ENCODE measurements around the gene DOCK1. TPM values are rescaled to one million over a fixed set of nuclear protein-coding genes. Genes with fewer than 3 reads are reported as not detected.

DOCK1 gene
- total RNA-seq, 4 donors from 2014 or later: 4.3 to 6.0 (median 4.8) TPM

GRCh38 chr10:126921162-126921561 is 15.9 kb downstream of the DOCK1 start:
- no peaks in the 10 kb centered on the region for H3K4me1 ChIP-seq
- in situ Hi-C loops (cut with MboI; ENCODE audit: low sequenced_read_pairs in 4 of 4): no loop called here

GRCh38 chr10:126921974-126922525 is 16.8 kb downstream of the DOCK1 start:
- in situ Hi-C loops (cut with MboI; ENCODE audit: low sequenced_read_pairs in 4 of 4): no loop called here
- Histone ChIP-seq H3K4me1 (no peaks in the 10 kb centered on the region), H3K27me3 (no peaks in the 10 kb centered on the region), H3K4me3 (no peak overlapping the region), H3K9me3 (no peaks in the 10 kb centered on the region), H3K36me3 (no peaks in the 10 kb centered on the region), H3K27ac (no peak overlapping the region)
- no peak for TF ChIP-seq POLR2A (IDR thresholded peaks at IDR 0.05)
- TF ChIP-seq CTCF (IDR thresholded peaks at IDR 0.05 in 4 of 5, conservative IDR thresholded peaks at IDR 0.05 in 1 of 5): no peak
- ATAC-seq (no peak), DNase-seq (no peak)
- intact Hi-C loops (cut with DNase I; ENCODE audit: low total_unique reads): no loop called here

More at GRCh38 chr10:126921162-126921561, 15.9 kb downstream of the DOCK1 start:
- intact Hi-C loops (cut with DNase I; ENCODE audit: low total_unique reads): no loop called here
- no peak for TF ChIP-seq POLR2A (IDR thresholded peaks at IDR 0.05)
- no peak for TF ChIP-seq CTCF (IDR thresholded peaks at IDR 0.05 in 4 of 5, conservative IDR thresholded peaks at IDR 0.05 in 1 of 5)
- ATAC-seq (no peak), DNase-seq (no peak)
- no peak overlapping the region for H3K27ac ChIP-seq
- no peak overlapping the region for H3K4me3 ChIP-seq
- H3K9me3 ChIP-seq: no peaks in the 10 kb centered on the region
- H3K27me3 ChIP-seq: no peaks in the 10 kb centered on the region
- no peaks in the 10 kb centered on the region for H3K36me3 ChIP-seq

GRCh38 chr10:126924180-126924914 is 19.1 kb downstream of the DOCK1 start:
- Histone ChIP-seq H3K36me3 (no peaks in the 10 kb centered on the region), H3K9me3 (no peaks in the 10 kb centered on the region), H3K27me3 (no peaks in the 10 kb centered on the region), H3K4me3 (no peak overlapping the region), H3K4me1 (no peaks in the 10 kb centered on the region), H3K27ac (no peak overlapping the region)
- DNase-seq (no peak), ATAC-seq (no peak)
- intact Hi-C loops (cut with DNase I; ENCODE audit: low total_unique reads): no loop called here
- in situ Hi-C loops (cut with MboI; ENCODE audit: low sequenced_read_pairs in 4 of 4): no loop called here
- TF ChIP-seq POLR2A (IDR thresholded peaks at IDR 0.05) (no peak), CTCF (IDR thresholded peaks at IDR 0.05 in 4 of 5, conservative IDR thresholded peaks at IDR 0.05 in 1 of 5) (no peak)

- Histone ChIP-seq H3K4me3 (no peak overlapping the region), H3K9me3 (no peaks in the 10 kb centered on the region), H3K36me3 (no peaks in the 10 kb centered on the region), H3K27me3 (no peaks in the 10 kb centered on the region), H3K27ac (no peak overlapping the region), H3K4me1 (no peaks in the 10 kb centered on the region)
- in situ Hi-C loops (cut with MboI; ENCODE audit: low sequenced_read_pairs in 4 of 4): no loop called here
- TF ChIP-seq POLR2A (IDR thresholded peaks at IDR 0.05): no peak
- DNase-seq (no peak), ATAC-seq (no peak)
- intact Hi-C loops (cut with DNase I; ENCODE audit: low total_unique reads): no loop called here
Observed at GRCh38 chr10:126924915-126925300, 19.7 kb downstream of the DOCK1 start.

GRCh38 chr10:126926568-126926967 is 21.3 kb downstream of the DOCK1 start:
- Histone ChIP-seq H3K9me3 (no peaks in the 10 kb centered on the region), H3K4me3 (no peak overlapping the region), H3K27me3 (no peaks in the 10 kb centered on the region), H3K36me3 (no peaks in the 10 kb centered on the region), H3K27ac (no peak overlapping the region), H3K4me1 (peaks cover 9 to 10% of the 10 kb centered on the region in 2 donors)
- intact Hi-C loops (cut with DNase I; ENCODE audit: low total_unique reads) (no loop called here), in situ Hi-C loops (cut with MboI; ENCODE audit: low sequenced_read_pairs in 4 of 4) (no loop called here)
- TF ChIP-seq CTCF (IDR thresholded peaks at IDR 0.05 in 4 of 5, conservative IDR thresholded peaks at IDR 0.05 in 1 of 5): no peak
- no peak for DNase-seq
- no peak for ATAC-seq

Measured in gastrocnemius medialis (tissue), 4 donors.